Nephron progenitor cell (in vitro differentiated cells): ENCODE data around the gene CLDND2.

Experiments
- DNase-seq: peaks from one replicate; pipeline ENCODE4 v3.0.0; 2021
- H3K27ac Mint-ChIP-seq: 2 replicates; pipeline ENCODE4 v1.8.0; 2021; ENCODE audit warnings: mild to moderate bottlenecking, moderate library complexity, mixed read lengths
- H3K27me3 Mint-ChIP-seq: 2 replicates; pipeline ENCODE4 v1.8.0; 2021; ENCODE audit warnings: mild to moderate bottlenecking, low read depth, mixed read lengths; ENCODE audit not compliant: poor library complexity
- H3K36me3 Mint-ChIP-seq: 2 replicates; pipeline ENCODE4 v1.8.0; 2021; ENCODE audit warnings: low read depth, mixed read lengths
- H3K4me1 Mint-ChIP-seq: 2 replicates; pipeline ENCODE4 v1.8.0; 2021; ENCODE audit warnings: mixed read lengths
- H3K4me3 Mint-ChIP-seq: 2 replicates; pipeline ENCODE4 v1.8.0; 2021; ENCODE audit warnings: mild to moderate bottlenecking, moderate library complexity, mixed read lengths
- H3K9me3 Mint-ChIP-seq: 2 replicates; pipeline ENCODE4 v1.8.0; 2021; ENCODE audit warnings: mild to moderate bottlenecking, moderate library complexity, mixed read lengths
- TF ChIP-seq, protein P1 (sequence below): fragments of 200-600 bp; sonication (generic); IDR thresholded peaks from 2 replicates; pipeline ENCODE4 v1.5.0; 2021; ENCODE audit warnings: antibody characterized with exemption

The CLDND2 gene

GRCh38 chr19:51387924-51388389 is 19.2 kb upstream of the CLDND2 start, which contains the start of gene LIM2:
Gene LIM2, minus strand, starts transcription at chr19:51387974. Its CDS starts 531 bp downstream, at chr19:51387443.
- Mint-ChIP-seq H3K4me1 (peaks cover 49% of the 10 kb centered on the region), H3K27ac (peak within 1 kb of the TSS; percentile 89), H3K4me3 (peak within 1 kb of the TSS; percentile 7), H3K9me3 (no peaks in the 10 kb centered on the region), H3K36me3 (no peaks in the 10 kb centered on the region), H3K27me3 (peaks cover 3% of the 10 kb centered on the region)
- TF ChIP-seq, protein P1, sequence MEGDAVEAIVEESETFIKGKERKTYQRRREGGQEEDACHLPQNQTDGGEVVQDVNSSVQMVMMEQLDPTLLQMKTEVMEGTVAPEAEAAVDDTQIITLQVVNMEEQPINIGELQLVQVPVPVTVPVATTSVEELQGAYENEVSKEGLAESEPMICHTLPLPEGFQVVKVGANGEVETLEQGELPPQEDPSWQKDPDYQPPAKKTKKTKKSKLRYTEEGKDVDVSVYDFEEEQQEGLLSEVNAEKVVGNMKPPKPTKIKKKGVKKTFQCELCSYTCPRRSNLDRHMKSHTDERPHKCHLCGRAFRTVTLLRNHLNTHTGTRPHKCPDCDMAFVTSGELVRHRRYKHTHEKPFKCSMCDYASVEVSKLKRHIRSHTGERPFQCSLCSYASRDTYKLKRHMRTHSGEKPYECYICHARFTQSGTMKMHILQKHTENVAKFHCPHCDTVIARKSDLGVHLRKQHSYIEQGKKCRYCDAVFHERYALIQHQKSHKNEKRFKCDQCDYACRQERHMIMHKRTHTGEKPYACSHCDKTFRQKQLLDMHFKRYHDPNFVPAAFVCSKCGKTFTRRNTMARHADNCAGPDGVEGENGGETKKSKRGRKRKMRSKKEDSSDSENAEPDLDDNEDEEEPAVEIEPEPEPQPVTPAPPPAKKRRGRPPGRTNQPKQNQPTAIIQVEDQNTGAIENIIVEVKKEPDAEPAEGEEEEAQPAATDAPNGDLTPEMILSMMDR = no peak
- DNase-seq = peak; percentile 62

GRCh38 chr19:51386882-51387520 is 18.2 kb upstream of the CLDND2 start:
- TF ChIP-seq, protein P1 = no peak
- no peak for DNase-seq
- no peak overlapping the region for H3K4me3 Mint-ChIP-seq
- no peak overlapping the region for H3K27ac Mint-ChIP-seq
- H3K36me3 Mint-ChIP-seq = no peaks in the 10 kb centered on the region
- H3K4me1 Mint-ChIP-seq = peaks cover 49% of the 10 kb centered on the region
- peaks cover 8% of the 10 kb centered on the region for H3K9me3 Mint-ChIP-seq
- H3K27me3 Mint-ChIP-seq = peaks cover 3% of the 10 kb centered on the region

DNA sequence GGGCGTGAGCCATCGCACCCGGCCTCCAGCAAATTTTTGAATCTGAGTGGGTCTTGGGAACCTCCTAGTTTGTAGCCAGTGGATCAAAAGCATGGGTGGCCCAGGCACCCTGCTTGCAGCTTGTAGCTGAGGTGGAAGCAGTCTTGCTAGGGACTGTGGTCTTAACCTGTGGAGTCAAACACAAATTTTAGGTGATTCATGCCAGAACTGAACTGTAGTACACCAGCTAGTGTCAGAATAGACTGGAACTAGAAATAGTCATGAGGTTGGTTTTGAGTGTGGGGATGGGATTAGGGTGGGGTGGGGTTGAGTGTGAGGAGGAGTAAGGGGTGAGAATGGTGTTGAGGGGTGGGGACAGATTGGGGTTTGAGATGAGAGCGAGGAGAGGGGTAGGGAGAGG is 13.2 kb upstream of the CLDND2 start:
- Mint-ChIP-seq H3K27me3 (peaks cover 6% of the 10 kb centered on the region), H3K4me3 (no peak overlapping the region), H3K4me1 (peaks cover 15% of the 10 kb centered on the region), H3K27ac (no peak overlapping the region), H3K36me3 (no peaks in the 10 kb centered on the region), H3K9me3 (peaks cover 23% of the 10 kb centered on the region)
- TF ChIP-seq, protein P1 = no peak
- no peak for DNase-seq

GRCh38 chr19:51380379-51380778 is 11.6 kb upstream of the CLDND2 start:
- Mint-ChIP-seq H3K27ac (no peak overlapping the region), H3K9me3 (peaks cover 23% of the 10 kb centered on the region), H3K4me3 (no peak overlapping the region), H3K27me3 (peaks cover 4% of the 10 kb centered on the region), H3K4me1 (peaks cover 8% of the 10 kb centered on the region), H3K36me3 (no peaks in the 10 kb centered on the region)
- DNase-seq = no peak
- TF ChIP-seq, protein P1 = no peak

DNA sequence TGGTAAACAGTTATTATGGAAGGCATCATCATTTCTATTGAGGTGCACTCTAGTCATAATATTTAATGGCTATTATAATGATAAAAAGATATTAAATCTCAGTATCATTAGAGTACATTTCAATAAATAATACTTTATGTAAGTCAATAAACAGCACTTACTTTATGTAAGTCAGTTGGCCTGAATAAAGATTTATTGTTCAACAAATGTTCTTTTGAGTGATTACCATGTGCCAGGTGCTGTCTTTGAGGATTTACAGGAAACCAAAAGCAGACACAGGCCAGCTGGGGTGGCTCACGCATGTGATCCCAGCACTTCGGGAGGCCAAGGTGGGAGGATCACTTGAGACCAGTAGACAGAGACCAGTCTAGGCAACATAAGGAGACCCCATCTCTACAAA is 8.6 kb upstream of the CLDND2 start:
- no peaks in the 10 kb centered on the region for H3K36me3 Mint-ChIP-seq
- H3K4me3 Mint-ChIP-seq = no peak overlapping the region
- no peak overlapping the region for H3K27ac Mint-ChIP-seq
- H3K4me1 Mint-ChIP-seq = peaks cover 17% of the 10 kb centered on the region
- H3K27me3 Mint-ChIP-seq = peaks cover 12% of the 10 kb centered on the region
- peaks cover 20% of the 10 kb centered on the region for H3K9me3 Mint-ChIP-seq
- TF ChIP-seq, protein P1 = no peak
- DNase-seq = no peak
